Glomerular visceral epithelial cell (primary cell): ENCODE data around the gene ZNF646.

ENCODE experiments used
- DNase-seq: peaks from one replicate; pipeline ENCODE4 v3.0.0-alpha.2; 2016; ENCODE audit errors: extremely low spot score

ZNF646 gene

DNA sequence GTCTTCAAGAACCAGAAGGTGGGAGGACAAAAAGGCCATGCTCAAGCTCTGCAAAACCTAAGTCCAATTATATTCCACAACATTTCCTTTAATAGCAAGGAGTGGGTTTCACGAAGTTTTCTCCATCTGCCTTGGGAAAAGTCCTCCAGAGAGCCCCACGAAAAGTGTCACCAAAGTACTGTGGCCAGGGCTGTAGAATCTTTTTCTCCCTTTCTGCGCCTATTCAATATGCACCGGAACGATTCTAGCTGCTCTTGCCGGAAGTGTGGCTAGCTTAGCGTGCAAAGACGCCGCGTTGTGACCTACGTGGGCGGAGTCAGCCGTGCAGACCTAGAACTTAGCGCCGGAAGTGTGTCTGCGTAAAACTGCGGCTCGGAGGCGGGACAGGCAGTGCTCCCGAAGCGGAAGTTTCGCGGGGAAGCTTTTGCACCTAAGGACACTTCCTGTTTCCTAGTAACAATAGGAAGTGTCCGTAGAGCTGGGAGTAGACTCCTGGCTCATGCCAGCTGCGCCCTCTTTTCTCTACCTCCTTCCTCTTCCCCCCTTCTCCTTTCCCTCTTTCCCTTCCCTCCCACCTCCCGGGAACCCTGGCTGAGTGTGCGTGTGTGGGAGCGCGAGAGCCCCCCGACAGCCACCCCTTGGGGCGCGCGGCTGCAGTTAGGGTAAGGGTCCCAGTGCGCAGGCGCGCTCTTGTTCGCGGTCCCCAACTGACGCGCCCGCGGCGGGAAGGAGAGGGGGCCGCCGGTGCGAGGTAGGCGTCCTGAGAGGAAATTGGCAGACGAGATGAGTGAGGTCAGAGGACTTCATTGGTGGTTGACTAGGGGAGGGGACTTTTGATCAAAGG is at the start of gene ZNF646, which contains the start of gene ZNF668:
Gene ZNF646, plus strand, starts transcription at position 453 of the 844 bp plus-strand sequence. CDS start 1,903 bp downstream, outside the sequence.
Gene ZNF668, minus strand, starts transcription at position 271 of the 844 bp plus-strand sequence. CDS start 9,781 bp downstream, outside the sequence.
- peak; percentile 98 for DNase-seq

DNA sequence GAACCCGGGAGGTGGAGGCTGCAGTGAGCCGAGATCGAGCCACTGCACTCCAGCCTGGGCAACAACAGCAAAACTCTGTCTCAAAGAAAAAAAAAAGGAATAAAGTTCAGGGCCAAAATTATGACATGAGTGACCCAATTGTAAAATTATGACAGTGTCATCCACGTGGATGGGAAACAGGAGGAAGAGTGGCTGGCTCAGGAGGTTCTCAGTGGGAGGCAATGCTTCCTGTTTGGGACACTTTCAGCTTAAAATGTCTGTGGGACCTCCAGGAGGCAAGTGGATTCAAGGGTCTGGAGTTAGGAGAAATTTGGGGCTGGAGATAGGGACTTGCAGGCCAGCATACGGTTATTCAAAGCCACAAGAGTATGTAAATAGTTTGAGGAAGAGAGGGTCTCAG is 48.9 kb upstream of the ZNF646 start:
- DNase-seq: no peak

- DNase-seq: no peak
Measured at GRCh38 chr16:31029272-31029671, 45.0 kb upstream of the ZNF646 start.

DNA sequence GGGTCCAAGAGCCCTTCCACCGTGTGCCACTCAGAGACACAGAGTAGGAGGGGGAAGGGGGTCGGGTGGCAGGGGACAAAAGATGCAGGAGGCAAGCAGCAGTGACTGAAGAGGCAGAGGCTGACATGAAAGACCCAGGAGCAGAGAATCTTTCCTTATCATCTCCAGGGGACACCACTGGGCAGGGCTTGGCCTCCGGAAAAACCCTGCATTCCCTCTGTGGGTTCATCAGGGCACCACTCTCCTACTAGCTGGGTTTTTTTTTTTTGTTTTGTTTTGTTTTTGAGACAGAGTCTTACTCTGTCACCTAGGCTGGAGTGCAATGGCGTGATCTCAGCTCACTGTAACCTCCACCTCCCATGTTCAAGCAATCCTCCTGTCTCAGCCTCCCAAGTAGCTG is 42.9 kb upstream of the ZNF646 start:
- DNase-seq: no peak

DNA sequence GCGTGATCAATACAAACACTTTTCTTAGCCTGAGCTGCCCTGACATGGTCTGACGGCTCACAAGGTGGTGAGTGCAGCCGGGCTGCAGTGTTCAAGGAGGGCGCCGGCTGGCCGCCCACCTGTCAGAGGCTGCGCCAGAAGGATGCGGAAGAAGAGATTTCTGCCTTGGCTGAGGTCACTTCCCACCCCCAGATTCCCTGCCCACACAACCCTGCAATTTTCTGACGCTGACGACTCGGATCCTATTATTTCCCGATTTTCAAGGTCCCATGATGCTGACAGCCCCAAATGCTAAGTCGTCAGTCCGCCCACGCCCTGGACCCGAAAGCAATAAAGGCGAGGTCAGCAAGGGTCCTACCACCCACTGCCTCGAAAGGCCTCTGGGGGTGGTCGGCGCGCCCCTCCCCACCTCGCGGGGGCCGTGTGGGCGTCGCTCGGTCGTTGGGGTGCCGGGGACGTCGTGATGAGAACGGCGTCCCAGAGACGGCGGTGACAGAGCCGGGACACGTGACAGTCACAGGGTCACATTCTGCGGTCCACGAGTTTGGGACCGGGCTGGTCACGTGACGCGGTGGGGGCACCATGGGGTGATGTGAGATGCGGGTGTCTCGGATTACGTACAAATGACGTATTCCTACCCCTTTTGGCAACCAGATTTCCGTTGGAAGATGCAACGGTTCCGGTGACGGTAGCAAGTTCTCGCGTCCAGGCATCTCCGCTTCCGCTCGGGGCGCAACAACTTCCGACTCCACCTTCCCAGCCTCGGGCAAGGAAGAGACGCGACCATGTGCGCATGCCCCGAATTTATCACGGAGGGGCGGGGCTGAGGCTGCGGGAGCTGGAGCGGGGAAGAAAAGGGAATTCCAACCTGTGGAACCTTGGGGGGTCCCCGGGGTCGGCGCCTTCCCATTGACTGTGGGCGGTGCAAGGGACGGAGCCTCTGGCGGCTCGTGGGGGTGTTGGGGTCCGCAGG is 41.2 kb upstream of the ZNF646 start, which contains the start of gene STX4:
Gene STX4, plus strand, starts transcription at position 823 of the 973 bp plus-strand sequence. CDS start 248 bp downstream, outside the sequence.
- peak; percentile 94 for DNase-seq

GRCh38 chr16:31033709-31034492 is 40.3 kb upstream of the ZNF646 start:
- peak; percentile 70 for DNase-seq

DNA sequence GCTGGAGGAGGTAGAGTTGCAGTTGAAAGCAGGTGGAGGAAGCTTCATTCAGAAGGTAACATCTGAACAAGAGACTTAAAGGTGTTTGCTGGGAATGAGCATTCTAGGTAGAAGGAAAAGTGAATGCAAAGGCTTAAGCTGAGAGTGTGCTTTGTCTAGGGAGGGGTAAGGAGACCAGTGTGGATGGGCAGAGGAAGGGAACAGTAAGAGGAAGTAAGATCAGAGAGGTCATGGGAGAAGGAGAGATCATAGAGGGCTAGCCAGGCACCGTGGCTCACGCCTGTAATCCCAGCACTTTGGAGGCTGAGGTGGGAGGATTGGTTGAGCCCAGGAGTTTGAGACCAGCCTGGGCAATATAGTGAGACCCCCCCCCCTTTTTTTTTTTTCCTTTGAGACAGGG is 37.5 kb upstream of the ZNF646 start:
- no peak for DNase-seq

DNA sequence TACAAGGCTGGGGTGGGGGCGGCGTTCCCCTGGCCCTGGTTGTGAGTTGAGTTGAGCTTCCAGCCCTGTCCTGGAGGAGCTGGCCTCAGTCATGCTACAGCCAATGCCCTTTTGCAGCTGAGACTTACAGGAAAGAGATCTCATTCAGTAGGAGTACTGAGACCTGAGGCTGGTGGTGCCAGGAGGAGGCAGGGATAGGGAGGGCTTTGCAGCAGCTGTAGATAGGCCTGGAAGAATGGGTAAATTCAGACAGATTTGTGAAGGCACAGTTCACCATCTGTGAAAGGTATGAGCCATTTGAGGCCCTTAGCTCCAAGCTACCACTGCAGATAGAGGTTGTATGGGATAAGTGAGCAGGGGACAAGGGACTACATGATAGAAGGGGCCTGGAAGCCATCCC is 35.2 kb upstream of the ZNF646 start:
- no peak for DNase-seq

- no peak for DNase-seq
Measured at GRCh38 chr16:31042866-31043265, 31.4 kb upstream of the ZNF646 start.

DNA sequence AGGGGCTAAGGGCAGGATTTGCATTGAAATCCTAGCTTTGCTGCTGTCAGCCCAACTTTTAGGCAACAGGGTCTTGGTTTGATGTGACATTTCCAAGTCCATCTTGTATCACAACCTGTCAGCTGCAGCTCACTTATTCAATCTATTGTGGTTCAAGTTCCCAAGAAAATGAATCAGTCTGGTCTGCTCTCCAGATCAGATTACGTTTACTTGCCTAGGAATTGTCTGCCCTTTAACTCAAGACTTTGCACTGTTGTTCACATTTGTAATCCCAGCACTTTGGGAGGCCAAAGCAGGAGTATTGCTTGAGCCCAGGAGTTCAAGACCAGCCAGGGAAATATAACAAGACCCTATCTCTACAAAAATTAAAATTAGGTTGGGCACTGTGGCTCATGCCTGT is 30.9 kb upstream of the ZNF646 start:
- DNase-seq: no peak

DNA sequence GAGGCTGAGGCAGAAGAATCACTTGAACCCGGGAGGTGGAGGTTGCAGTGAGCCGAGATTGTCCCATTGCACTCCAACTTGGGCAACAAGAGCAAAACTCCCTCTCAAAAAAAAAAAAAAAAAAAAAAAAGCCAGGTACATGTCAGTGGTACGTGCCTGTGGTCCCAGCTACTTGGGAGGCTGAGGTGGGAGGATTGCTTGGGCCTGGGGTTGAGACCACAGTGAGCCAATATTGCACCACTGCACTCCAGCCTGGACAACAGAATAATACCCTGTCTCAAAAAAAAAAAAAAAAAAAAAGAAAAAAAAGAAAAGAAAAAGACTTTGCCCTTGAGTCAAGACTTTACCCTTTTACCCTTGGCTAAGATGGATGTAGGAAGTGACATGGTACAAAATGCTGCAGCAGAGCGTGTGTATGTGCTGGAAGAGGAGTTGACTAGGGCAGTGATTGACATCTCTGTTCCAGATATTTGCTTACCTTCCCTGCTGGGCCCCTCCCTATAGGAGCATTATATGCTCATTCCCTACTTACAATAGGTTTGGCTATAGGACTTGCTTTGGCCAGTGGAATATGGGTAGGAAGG is 30.2 kb upstream of the ZNF646 start:
- no peak for DNase-seq

DNA sequence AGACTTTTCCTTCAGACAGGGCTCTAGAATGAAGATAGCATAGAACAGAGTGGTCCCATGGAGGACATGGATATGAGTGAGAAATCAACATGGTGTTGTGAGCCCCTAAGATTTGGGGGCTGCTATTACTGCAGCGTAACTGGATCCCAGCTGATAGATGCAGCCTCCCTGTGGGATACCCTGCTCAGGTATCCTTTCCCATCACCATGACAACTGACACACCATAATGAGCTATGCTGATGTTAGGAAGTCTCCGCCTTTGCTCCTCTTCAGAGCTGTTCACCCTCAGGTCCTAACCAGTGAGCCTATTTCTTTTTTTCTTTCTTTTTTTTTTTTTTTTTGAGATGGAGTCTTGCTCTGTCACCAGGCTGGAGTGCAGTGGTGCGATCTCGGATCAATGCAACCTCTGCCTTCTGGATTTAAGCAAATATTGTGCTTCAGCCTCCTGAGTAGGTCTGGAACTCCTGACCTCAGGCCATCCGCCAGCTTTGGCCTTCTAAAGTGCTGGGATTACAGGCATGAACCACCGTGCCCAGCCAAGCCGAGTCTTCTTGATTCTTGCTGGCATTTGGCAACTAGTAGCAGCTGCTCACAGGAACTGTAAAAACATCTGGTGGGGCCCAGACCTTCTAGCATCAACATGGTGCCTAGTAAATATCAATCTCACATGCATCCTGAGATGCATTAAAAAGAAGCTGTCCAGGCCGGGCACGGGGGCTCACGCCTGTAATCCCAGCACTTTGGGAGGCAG is 23.8 kb upstream of the ZNF646 start:
- DNase-seq: no peak

- DNase-seq: peak; percentile 87
Measured at GRCh38 chr16:31052114-31052513, 22.1 kb upstream of the ZNF646 start.

- no peak for DNase-seq
Measured at GRCh38 chr16:31055613-31056012, 18.6 kb upstream of the ZNF646 start.

- DNase-seq: no peak
Measured at GRCh38 chr16:31061126-31061812, 13.0 kb upstream of the ZNF646 start.

- no peak for DNase-seq
Measured at GRCh38 chr16:31061813-31062440, 12.3 kb upstream of the ZNF646 start.

GRCh38 chr16:31063495-31063842 is 10.8 kb upstream of the ZNF646 start:
- no peak for DNase-seq

GRCh38 chr16:31063843-31064611 is 10.2 kb upstream of the ZNF646 start:
- no peak for DNase-seq
